ENCODE results near the gene STX5.

DNA sequence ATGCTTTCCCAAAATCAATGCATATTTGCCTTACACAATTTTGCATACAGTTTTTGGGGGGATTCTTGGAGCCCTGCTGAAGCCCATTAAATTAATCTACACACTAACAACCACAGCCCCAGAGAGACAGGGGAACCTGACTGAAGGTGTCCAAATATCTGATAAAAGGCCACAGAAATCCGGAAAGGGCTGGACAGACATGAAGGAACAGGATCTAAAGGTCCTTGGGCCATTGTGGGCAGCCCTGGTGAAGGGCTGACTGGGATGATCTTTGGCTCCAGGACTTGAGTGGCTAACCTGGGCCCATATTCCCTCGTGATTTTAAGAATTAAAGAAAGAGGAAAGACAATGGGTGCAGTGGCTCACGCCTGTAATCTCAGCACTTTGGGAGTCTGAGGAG lies 14.3 kb upstream of the STX5 start:
- TF ChIP-seq, protein P1, sequence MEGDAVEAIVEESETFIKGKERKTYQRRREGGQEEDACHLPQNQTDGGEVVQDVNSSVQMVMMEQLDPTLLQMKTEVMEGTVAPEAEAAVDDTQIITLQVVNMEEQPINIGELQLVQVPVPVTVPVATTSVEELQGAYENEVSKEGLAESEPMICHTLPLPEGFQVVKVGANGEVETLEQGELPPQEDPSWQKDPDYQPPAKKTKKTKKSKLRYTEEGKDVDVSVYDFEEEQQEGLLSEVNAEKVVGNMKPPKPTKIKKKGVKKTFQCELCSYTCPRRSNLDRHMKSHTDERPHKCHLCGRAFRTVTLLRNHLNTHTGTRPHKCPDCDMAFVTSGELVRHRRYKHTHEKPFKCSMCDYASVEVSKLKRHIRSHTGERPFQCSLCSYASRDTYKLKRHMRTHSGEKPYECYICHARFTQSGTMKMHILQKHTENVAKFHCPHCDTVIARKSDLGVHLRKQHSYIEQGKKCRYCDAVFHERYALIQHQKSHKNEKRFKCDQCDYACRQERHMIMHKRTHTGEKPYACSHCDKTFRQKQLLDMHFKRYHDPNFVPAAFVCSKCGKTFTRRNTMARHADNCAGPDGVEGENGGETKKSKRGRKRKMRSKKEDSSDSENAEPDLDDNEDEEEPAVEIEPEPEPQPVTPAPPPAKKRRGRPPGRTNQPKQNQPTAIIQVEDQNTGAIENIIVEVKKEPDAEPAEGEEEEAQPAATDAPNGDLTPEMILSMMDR (IDR thresholded peaks at IDR 0.05): no peak
- no peak for TF ChIP-seq POLR2A (IDR thresholded peaks at IDR 0.05; ENCODE audit: low read depth)
